Breast epithelium (tissue), 3 donors: ENCODE measurements around the gene ZNF638.

Experiments used
- CTCF ChIP-seq, 3 donors: fragments of 450-650 bp; IDR thresholded peaks; one replicate each; pipeline ENCODE4 v1.5.1; 2016 to 2017; ENCODE audit warnings: antibody characterized with exemption in 3 of 3, mild to moderate bottlenecking in 3 of 3, moderate library complexity in 3 of 3
- POLR2A ChIP-seq: fragments of 450-650 bp; IDR thresholded peaks from one replicate; pipeline ENCODE4 v1.6.1; 2016; ENCODE audit warnings: antibody characterized with exemption, mild to moderate bottlenecking, moderate library complexity
- POLR2AphosphoS5 ChIP-seq, 3 donors: sonication (generic); formaldehyde crosslinking; IDR thresholded peaks; one replicate each; pipeline ENCODE4 v1.6.1; 2017; ENCODE audit warnings: antibody characterized with exemption in 3 of 3

DNA sequence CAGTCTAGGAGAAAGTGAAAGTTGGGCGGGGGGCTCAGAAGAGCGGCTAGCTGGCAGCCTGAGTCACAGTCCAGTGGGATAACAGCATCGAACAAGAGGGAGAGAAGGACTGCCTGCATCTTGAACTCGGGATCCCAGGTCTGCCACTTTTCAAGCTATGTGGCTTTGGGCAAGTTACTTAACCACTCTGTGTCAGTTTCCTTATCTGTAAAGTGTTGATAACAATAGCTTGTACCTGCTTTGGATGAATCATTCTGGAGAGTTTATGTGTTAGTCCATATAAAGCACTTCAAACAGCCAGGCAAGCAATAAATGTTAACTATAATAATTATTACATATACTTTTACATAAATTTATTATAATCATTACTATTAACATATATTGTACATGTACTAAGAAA, 126.3 kb downstream of the ZNF638 start:
- TF ChIP-seq CTCF (IDR thresholded peaks at IDR 0.05) (no peak), POLR2A (no peak), POLR2AphosphoS5 (IDR thresholded peaks at IDR 0.05) (no peak)
